Measurements from ENCODE around the gene MICAL2.

- TF ChIP-seq CTCF (IDR thresholded peaks at IDR 0.05; ENCODE audit: control extremely low read depth in 1 of 3, insufficient read depth in 1 of 3, low read depth in 1 of 3, low read length in 3 of 3): no peak
- no peak for TF ChIP-seq EGR1 (IDR thresholded peaks at IDR 0.05; ENCODE audit: borderline replicate concordance, low read depth, low read length)
- TF ChIP-seq KDM1A (IDR thresholded peaks at IDR 0.05; ENCODE audit: borderline replicate concordance, low read length): no peak
- no peak for TF ChIP-seq EP300 (IDR thresholded peaks at IDR 0.05; ENCODE audit: borderline replicate concordance in 1 of 2, low read depth in 2 of 2, low read length in 2 of 2)
- no peak for TF ChIP-seq SAP30 (IDR thresholded peaks at IDR 0.05; ENCODE audit: insufficient read depth, insufficient replicate concordance, low read length)
- no peak for TF ChIP-seq RAD21 (IDR thresholded peaks at IDR 0.05 in 1 of 2, conservative IDR thresholded peaks at IDR 0.05 in 1 of 2; ENCODE audit: low read depth in 2 of 2, low read length in 2 of 2)
- no peak for TF ChIP-seq POLR2A (IDR thresholded peaks at IDR 0.05; ENCODE audit: control extremely low read depth in 1 of 2, low read depth in 2 of 2, low read length in 2 of 2)
- no peak for TF ChIP-seq TAF1 (IDR thresholded peaks at IDR 0.05; ENCODE audit: low read depth, low read length)
- no peak for TF ChIP-seq GABPA (IDR thresholded peaks at IDR 0.05; ENCODE audit: borderline replicate concordance, insufficient read depth, low read length)
- no peak for TF ChIP-seq ZNF274 (IDR thresholded peaks at IDR 0.05; ENCODE audit: borderline replicate concordance, extremely low read depth, low read length)
- TF ChIP-seq SIX5 (IDR thresholded peaks at IDR 0.05; ENCODE audit: low read depth, low read length): no peak
- no peak for TF ChIP-seq POLR2AphosphoS5 (IDR thresholded peaks at IDR 0.05; ENCODE audit: low read depth, low read length)
- no peak for TF ChIP-seq CBX8 (IDR thresholded peaks at IDR 0.05; ENCODE audit: borderline replicate concordance, low read depth, low read length)
- no peak for TF ChIP-seq GTF2F1 (IDR thresholded peaks at IDR 0.05; ENCODE audit: borderline replicate concordance, low read depth, low read length)
Observed at GRCh38 chr11:12111549-12112520, 1.4 kb downstream of the MICAL2 start.

Measured in H1 (cell line).